ENCODE measurements around the gene FOXD2.
A peak's percentile ranks its signal among the peaks of the same experiment; 100 is the strongest.

FOXD2 gene

GRCh38 chr1:47469390-47469759, 31.5 kb downstream of the FOXD2 start:
- DNase-seq = no peak

GRCh38 chr1:47469910-47470309, 32.1 kb downstream of the FOXD2 start:
- DNase-seq = no peak

GRCh38 chr1:47471163-47471562, 33.3 kb downstream of the FOXD2 start:
- DNase-seq = no peak

- no peak for DNase-seq
Measured at GRCh38 chr1:47474278-47475193, 36.7 kb downstream of the FOXD2 start.

- DNase-seq = no peak
Measured at GRCh38 chr1:47477595-47478080, 39.8 kb downstream of the FOXD2 start.

- DNase-seq = peak; percentile 43
Measured at GRCh38 chr1:47478090-47478489, 40.2 kb downstream of the FOXD2 start.

GRCh38 chr1:47479664-47480063, 41.8 kb downstream of the FOXD2 start:
- no peak for DNase-seq

- no peak for DNase-seq
Measured at GRCh38 chr1:47481936-47482335, 44.1 kb downstream of the FOXD2 start.

GRCh38 chr1:47482786-47483185, 44.9 kb downstream of the FOXD2 start:
- no peak for DNase-seq

- DNase-seq = no peak
Measured at GRCh38 chr1:47483651-47484050, 45.8 kb downstream of the FOXD2 start.

- DNase-seq = no peak
Measured at GRCh38 chr1:47485817-47486216, 48.0 kb downstream of the FOXD2 start.

- no peak for DNase-seq
Measured at GRCh38 chr1:47487332-47487731, 49.5 kb downstream of the FOXD2 start.

GRCh38 chr1:47487850-47488450, 50.1 kb downstream of the FOXD2 start:
- no peak for DNase-seq
